H1 (cell line): Measurements from ENCODE around the gene TUNAR. TPM values are rescaled to one million over a fixed set of nuclear protein-coding genes. Genes with fewer than 3 reads are reported as not detected.

ENCODE experiments used
- CTCF ChIA-PET: fragments of 300-600 bp; sonication (Branson Sonifier 250); formaldehyde crosslinking; loops from one replicate; lab custom pipeline; 2021; ENCODE audit not compliant: partially characterized antibody; lab: Charles Lee
- POLR2A ChIA-PET: fragments of 300-600 bp; sonication (Branson Sonifier 250); formaldehyde crosslinking; loops from one replicate; lab custom pipeline; 2021; ENCODE audit warnings: inconsistent platforms; ENCODE audit not compliant: partially characterized antibody; lab: Charles Lee
- DNase-seq, 2 experiments: peaks; one replicate each; pipeline versions ENCODE4 v3.0.0 to v3.0.0-alpha.2; 2010 to 2022; ENCODE audit warnings: low spot score in 2 of 2, low read depth in 1 of 2, mixed read lengths in 1 of 2
- FAIRE-seq: peaks from 2 replicates; lab custom pipeline; 2011; peaks lifted over from hg19 to GRCh38; lab: Jason Lieb, UNC
- H2AFZ ChIP-seq: 2 replicates; pipeline ENCODE4 v1.8.1; 2012; ENCODE audit warnings: low read length, inconsistent platforms
- H2AK5ac ChIP-seq: 2 replicates; pipeline ENCODE4 v1.6.1; 2013; ENCODE audit warnings: low read depth, low read length
- H2BK120ac ChIP-seq: replicated peaks from 2 replicates; pipeline ENCODE3; 2013; ENCODE audit warnings: low read depth, low read length, inconsistent platforms
- H2BK12ac ChIP-seq: 2 replicates; pipeline ENCODE4 v1.6.1; 2013; ENCODE audit warnings: low read depth, low read length
- H2BK15ac ChIP-seq: 2 replicates; pipeline ENCODE4 v1.6.1; 2013; ENCODE audit warnings: low read length
- H2BK20ac ChIP-seq: 2 replicates; pipeline ENCODE4 v1.6.1; 2013; ENCODE audit warnings: low read length
- H2BK5ac ChIP-seq: 2 replicates; pipeline ENCODE4 v1.6.1; 2013; ENCODE audit warnings: low read depth, low read length
- H3K14ac ChIP-seq: 2 replicates; pipeline ENCODE4 v1.6.1; 2013; ENCODE audit warnings: inconsistent platforms; ENCODE audit not compliant: insufficient read length
- H3K18ac ChIP-seq: 2 replicates; pipeline ENCODE4 v1.6.1; 2013; ENCODE audit warnings: low read length; ENCODE audit errors: extremely low read depth
- H3K23ac ChIP-seq: 2 replicates; pipeline ENCODE4 v1.6.1; 2013; ENCODE audit warnings: inconsistent platforms; ENCODE audit not compliant: insufficient read length
- H3K23me2 ChIP-seq: 2 replicates; pipeline ENCODE4 v1.6.1; 2013; ENCODE audit warnings: low read depth, low read length
- H3K27ac ChIP-seq: 2 replicates; pipeline ENCODE4 v1.6.1; 2011; ENCODE audit warnings: low read depth, low read length, inconsistent platforms
- H3K27me3 ChIP-seq, 4 experiments: replicated peaks in 1 of 4; 1 replicate in 1 of 4; 2 replicates in 3 of 4; pipeline versions ENCODE4 v1.6.1 to v1.8.1; 2011 to 2013; ENCODE audit warnings: low read length in 3 of 4, mild to moderate bottlenecking in 3 of 4, inconsistent platforms in 2 of 4, mixed read lengths in 2 of 4, moderate library complexity in 1 of 4; ENCODE audit not compliant: control insufficient read depth in 3 of 4, insufficient read depth in 3 of 4; ENCODE audit errors: extremely low read depth in 1 of 4
- H3K36me3 ChIP-seq, 4 experiments: 2 replicates each; pipeline versions ENCODE4 v1.6.1 to v1.8.1; 2011 to 2013; ENCODE audit warnings: mild to moderate bottlenecking in 4 of 4, low read length in 3 of 4, moderate library complexity in 2 of 4, control low read depth in 1 of 4, inconsistent platforms in 1 of 4; ENCODE audit not compliant: insufficient read depth in 4 of 4, control insufficient read depth in 2 of 4
- H3K4ac ChIP-seq: replicated peaks from 2 replicates; pipeline ENCODE3; 2013; ENCODE audit warnings: low read length, low read depth, mixed read lengths, inconsistent platforms; ENCODE audit not compliant: insufficient read length
- H3K4me1 ChIP-seq, 4 experiments: replicated peaks in 1 of 4; 1 replicate in 1 of 4; 2 replicates in 3 of 4; pipeline versions ENCODE4 v1.6.1 to v1.8.1; 2011 to 2013; ENCODE audit warnings: low read length in 3 of 4, inconsistent platforms in 2 of 4, mixed read lengths in 1 of 4; ENCODE audit not compliant: insufficient read depth in 4 of 4, control insufficient read depth in 3 of 4
- H3K4me2 ChIP-seq, 2 experiments: 2 replicates each; pipeline versions ENCODE4 v1.6.1 to v1.8.1; 2011 to 2013; ENCODE audit warnings: low read depth in 2 of 2, low read length in 2 of 2, control low read depth in 1 of 2, inconsistent platforms in 1 of 2, mild to moderate bottlenecking in 1 of 2; ENCODE audit not compliant: insufficient read depth in 1 of 2
- H3K4me3 ChIP-seq, 4 experiments: fragments of 200-600, 300-600 bp in 1 of 4; sonication (generic), shearing (Covaris generic), sonication (Bioruptor Twin) in 1 of 4; 2 replicates each; pipeline versions ENCODE4 v1.5.1 to v1.8.1; 2011 to 2016; ENCODE audit warnings: low read length in 4 of 4, low read depth in 3 of 4, control low read depth in 2 of 4, inconsistent platforms in 2 of 4, mild to moderate bottlenecking in 2 of 4, mixed read lengths in 1 of 4, moderate library complexity in 1 of 4; ENCODE audit not compliant: insufficient read depth in 2 of 4; ENCODE audit errors: extremely low read depth in 1 of 4
- H3K56ac ChIP-seq: replicated peaks from 2 replicates; pipeline ENCODE3; 2013; ENCODE audit warnings: low read depth, mild to moderate bottlenecking, mixed read lengths, low read length, inconsistent platforms; ENCODE audit not compliant: insufficient read length
- H3K79me1 ChIP-seq: 2 replicates; pipeline ENCODE4 v1.6.1; 2013; ENCODE audit warnings: low read depth, low read length, control low read depth
- H3K79me2 ChIP-seq, 2 experiments: 2 replicates each; pipeline versions ENCODE4 v1.6.1 to v1.8.1; 2012 to 2013; ENCODE audit warnings: low read length in 2 of 2, mild to moderate bottlenecking in 2 of 2, inconsistent platforms in 1 of 2; ENCODE audit not compliant: insufficient read depth in 2 of 2, control insufficient read depth in 1 of 2
- H3K9ac ChIP-seq, 4 experiments: replicated peaks in 1 of 4; 1 replicate in 1 of 4; 2 replicates in 3 of 4; pipeline versions ENCODE4 v1.6.1 to v1.8.1; 2011 to 2013; ENCODE audit warnings: low read depth in 3 of 4, low read length in 3 of 4, control low read depth in 2 of 4, mild to moderate bottlenecking in 2 of 4, moderate library complexity in 2 of 4, inconsistent platforms in 1 of 4; ENCODE audit errors: extremely low read depth in 1 of 4
- H3K9me3 ChIP-seq, 2 experiments: 2 replicates each; pipeline versions ENCODE4 v1.6.1 to v1.8.1; 2012 to 2013; ENCODE audit warnings: mild to moderate bottlenecking in 2 of 2, moderate library complexity in 2 of 2, control low read depth in 1 of 2, inconsistent platforms in 1 of 2, low read depth in 1 of 2, low read length in 1 of 2, mixed read lengths in 1 of 2; ENCODE audit not compliant: insufficient read depth in 2 of 2
- H4K20me1 ChIP-seq, 2 experiments: replicated peaks in 1 of 2; 2 replicates each; pipeline versions ENCODE3 to v1.8.1; 2011 to 2013; ENCODE audit warnings: inconsistent platforms in 2 of 2, low read length in 2 of 2, mild to moderate bottlenecking in 1 of 2; ENCODE audit not compliant: insufficient read depth in 2 of 2, control insufficient read depth in 1 of 2
- H4K5ac ChIP-seq: 2 replicates; pipeline ENCODE4 v1.6.1; 2013; ENCODE audit warnings: low read length, low read depth, mixed read lengths, inconsistent platforms; ENCODE audit not compliant: insufficient read length
- H4K8ac ChIP-seq: 2 replicates; pipeline ENCODE4 v1.8.0; 2013; ENCODE audit warnings: mild to moderate bottlenecking, moderate library complexity, low read length, inconsistent platforms; ENCODE audit not compliant: insufficient read depth; ENCODE audit errors: extremely low read depth
- H4K91ac ChIP-seq: replicated peaks from 2 replicates; pipeline ENCODE3; 2013; ENCODE audit warnings: low read length, mixed read lengths, inconsistent platforms; ENCODE audit not compliant: insufficient read length
- FOSL1 ChIP-seq: IDR thresholded peaks from 2 replicates; pipeline ENCODE4 v1.6.1; 2011; ENCODE audit warnings: mild to moderate bottlenecking, low read depth, low read length, moderate library complexity; ENCODE audit not compliant: insufficient read depth
- JUND ChIP-seq: IDR thresholded peaks from 2 replicates; pipeline ENCODE4 v1.6.1; 2011; ENCODE audit warnings: mild to moderate bottlenecking, improper control_type of control experiment, low read length
- POLR2AphosphoS5 ChIP-seq: IDR thresholded peaks from 2 replicates; pipeline ENCODE4 v1.6.1; 2011; ENCODE audit warnings: low read depth, low read length
- RNF2 ChIP-seq: fragments of 200-900, 300-1000 bp; sonication (generic); IDR thresholded peaks from 2 replicates; pipeline ENCODE4 v1.7.1; 2016; ENCODE audit warnings: borderline replicate concordance, low read depth, mild to moderate bottlenecking, antibody characterized with exemption, low read length; ENCODE audit not compliant: poor library complexity, severe bottlenecking; ENCODE audit errors: missing control alignments
- SP1 ChIP-seq: IDR thresholded peaks from 2 replicates; pipeline ENCODE4 v1.6.1; 2011; ENCODE audit warnings: low read depth, low read length
- SP4 ChIP-seq: IDR thresholded peaks from 2 replicates; pipeline ENCODE4 v1.6.1; 2012; ENCODE audit warnings: low read length, inconsistent platforms
- TAF1 ChIP-seq: IDR thresholded peaks from 2 replicates; pipeline ENCODE4 v1.6.1; 2011; ENCODE audit warnings: mild to moderate bottlenecking, low read depth, low read length
- TBP ChIP-seq: IDR thresholded peaks from 2 replicates; pipeline ENCODE4 v1.6.1; 2011; ENCODE audit warnings: low read depth, low read length, improper control_type of control experiment
- TCF12 ChIP-seq: IDR thresholded peaks from 2 replicates; pipeline ENCODE4 v1.6.1; 2011; ENCODE audit warnings: low read depth, mild to moderate bottlenecking, low read length
- YY1 ChIP-seq: IDR thresholded peaks from 2 replicates; pipeline ENCODE4 v1.6.1; 2011; ENCODE audit warnings: low read depth, mild to moderate bottlenecking, low read length
- WGBS, 2 experiments: shearing (Covaris generic) in 1 of 2; methylation state at CpG; one replicate each; pipeline versions ENCODE4 v1.1.6 to v1.1.7; 2013 to 2015; ENCODE audit warnings: low lambda C conversion rate in 2 of 2, mixed read lengths in 2 of 2, inconsistent platforms in 1 of 2, low coverage in 1 of 2, missing lambda C conversion rate in 1 of 2; ENCODE audit not compliant: insufficient replicate concordance in 2 of 2, insufficient coverage in 1 of 2, insufficient read length in 1 of 2; ENCODE audit errors: extremely low coverage in 1 of 2, missing lambda C conversion rate in 1 of 2; 5-methylcytosine and 5-hydroxymethylcytosine counted together
- polyA plus RNA-seq, 7 experiments: library from polyadenylated mRNA; depleted of rRNA in 3 of 7; stranded (reverse) in 5 of 7; unstranded in 2 of 7; fragments of >200 nt in 5 of 7; fragments of 200-250 nt in 2 of 7; gene quantifications; 1 replicate in 5 of 7; 2 replicates in 1 of 7; 4 replicates in 1 of 7; pipeline versions ENCODE4 v1.2.1 to v1.2.3, GENCODE V29; 2011 to 2013; ENCODE audit warnings: missing spikeins in 2 of 7, mixed read lengths in 2 of 7
- total RNA-seq: library from RNA; stranded (reverse); fragmentation: NEBNext Ultra II Directional; extraction: Animal tissue kit (Norgen Biotek cat#: 25700); gene quantifications from 2 replicates; pipeline ENCODE4 v1.2.1, GENCODE V29; 2021
- TF ChIP-seq, protein P1 (sequence below): IDR thresholded peaks from 2 replicates; pipeline ENCODE4 v1.6.1; 2012; ENCODE audit warnings: inconsistent platforms
- TF ChIP-seq, protein P2 (sequence below): IDR thresholded peaks from 2 replicates; pipeline ENCODE4 v1.6.1; 2012; ENCODE audit warnings: inconsistent platforms
- TF ChIP-seq, protein P3 (sequence below): IDR thresholded peaks from 2 replicates; pipeline ENCODE4 v1.6.1; 2011; ENCODE audit warnings: low read depth, mild to moderate bottlenecking, low read length; ENCODE audit not compliant: insufficient read depth

The TUNAR gene
- total and polyA plus RNA-seq, 2 of the 8 experiments (the other 6 are each of a cell fraction or from before 2014, with no cell fraction given): 12.8 to 63.9 TPM

DNA sequence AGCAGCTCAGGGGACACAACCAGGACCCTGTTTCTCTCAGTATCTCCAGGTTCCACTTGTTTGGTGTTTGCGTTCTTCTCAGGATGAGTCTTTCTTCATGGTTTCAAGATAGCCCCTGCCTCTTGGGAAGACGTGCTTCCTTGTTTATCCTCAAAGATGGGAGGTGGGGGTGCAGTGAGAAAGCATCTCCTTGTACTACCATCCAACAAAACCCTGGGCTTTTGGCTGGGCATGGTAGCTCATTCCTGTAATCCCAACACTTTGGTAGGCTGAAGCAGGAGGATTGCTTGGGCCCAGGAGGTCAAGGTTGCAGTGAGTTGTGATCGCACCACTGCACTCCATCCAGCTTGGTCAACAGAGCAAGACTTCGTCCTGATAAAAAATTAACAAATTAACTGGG is 21.0 kb upstream of the TUNAR start:
- Histone ChIP-seq H3K23me2 (no peaks in the 10 kb centered on the region), H2AFZ (no peak overlapping the region), H4K5ac (no peak overlapping the region), H4K8ac (no peak overlapping the region), H3K23ac (no peak overlapping the region), H3K18ac (no peak overlapping the region), H3K4ac (no peak overlapping the region), H2BK12ac (no peak overlapping the region), H2BK15ac (no peak overlapping the region), H3K4me3 (no peak overlapping the region), H3K27me3 (no peaks in the 10 kb centered on the region; a peak in 1 of 7 replicates), H3K79me1 (no peaks in the 10 kb centered on the region), H2BK5ac (no peak overlapping the region), H4K20me1 (no peaks in the 10 kb centered on the region), H2BK20ac (no peak overlapping the region), H3K4me2 (no peak overlapping the region), H2BK120ac (no peak overlapping the region), H3K14ac (no peak overlapping the region), H4K91ac (no peak overlapping the region), H3K56ac (no peak overlapping the region), H3K36me3 (no peaks in the 10 kb centered on the region), H3K4me1 (peaks cover 0 to 3% (median 0%) of the 10 kb centered on the region in 4 experiments; a peak in 1 of 7 replicates), H3K9ac (no peak overlapping the region), H3K27ac (no peak overlapping the region), H3K9me3 (0 out of 4 replicates have a peak, but pooled peaks cover 0 to 3% of the 10 kb centered on the region in 2 experiments), H3K79me2 (no peaks in the 10 kb centered on the region), H2AK5ac (no peak overlapping the region)
- WGBS, 2 experiments: 87% methylated on average over 4 of the region's 4 CpGs; no CpG with 5 or more reads in 1 of the 2 experiments
- ChIA-PET CTCF (interaction anchor here (1.0 to 3.2 kb wide), 3 partner anchors 43 to 289 kb away, joined by 3 to 11 read pairs (median 4); no protein-coding TSS in a partner anchor), POLR2A (interaction anchor here (1.2 kb wide), 1 partner anchor 10 kb away, joined by 4 read pairs; no protein-coding TSS in a partner anchor)
- no peak for DNase-seq
- no peak for FAIRE-seq
- no peak for TF ChIP-seq POLR2AphosphoS5
- no peak for TF ChIP-seq TBP
- TF ChIP-seq JUND: no peak
- no peak for TF ChIP-seq SP4
- TF ChIP-seq, protein P1, sequence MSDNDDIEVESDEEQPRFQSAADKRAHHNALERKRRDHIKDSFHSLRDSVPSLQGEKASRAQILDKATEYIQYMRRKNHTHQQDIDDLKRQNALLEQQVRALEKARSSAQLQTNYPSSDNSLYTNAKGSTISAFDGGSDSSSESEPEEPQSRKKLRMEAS: no peak
- no peak for TF ChIP-seq TAF1
- TF ChIP-seq, protein P2, sequence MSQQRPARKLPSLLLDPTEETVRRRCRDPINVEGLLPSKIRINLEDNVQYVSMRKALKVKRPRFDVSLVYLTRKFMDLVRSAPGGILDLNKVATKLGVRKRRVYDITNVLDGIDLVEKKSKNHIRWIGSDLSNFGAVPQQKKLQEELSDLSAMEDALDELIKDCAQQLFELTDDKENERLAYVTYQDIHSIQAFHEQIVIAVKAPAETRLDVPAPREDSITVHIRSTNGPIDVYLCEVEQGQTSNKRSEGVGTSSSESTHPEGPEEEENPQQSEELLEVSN: no peak
- TF ChIP-seq SP1: no peak
- no peak for TF ChIP-seq YY1
- no peak for TF ChIP-seq RNF2
- TF ChIP-seq FOSL1: no peak
- no peak for TF ChIP-seq TCF12
- TF ChIP-seq, protein P3, sequence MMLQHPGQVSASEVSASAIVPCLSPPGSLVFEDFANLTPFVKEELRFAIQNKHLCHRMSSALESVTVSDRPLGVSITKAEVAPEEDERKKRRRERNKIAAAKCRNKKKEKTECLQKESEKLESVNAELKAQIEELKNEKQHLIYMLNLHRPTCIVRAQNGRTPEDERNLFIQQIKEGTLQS: no peak
